NOMO-1 treated with DMSO at 0.1 percent for 48 hours (cell line): ENCODE data around the gene PROP1.
"Not testable (repeated sequence)": the region's sequence is repeated elsewhere in the genome, so short reads cannot be mapped to it uniquely, and the experiment has no call there.

Experiments used
- DNase-seq: peaks from one replicate; lab custom pipeline; 2025; ENCODE audit not compliant: unreplicated experiment; lab: John Stamatoyannopoulos, UW

Gene PROP1

DNA sequence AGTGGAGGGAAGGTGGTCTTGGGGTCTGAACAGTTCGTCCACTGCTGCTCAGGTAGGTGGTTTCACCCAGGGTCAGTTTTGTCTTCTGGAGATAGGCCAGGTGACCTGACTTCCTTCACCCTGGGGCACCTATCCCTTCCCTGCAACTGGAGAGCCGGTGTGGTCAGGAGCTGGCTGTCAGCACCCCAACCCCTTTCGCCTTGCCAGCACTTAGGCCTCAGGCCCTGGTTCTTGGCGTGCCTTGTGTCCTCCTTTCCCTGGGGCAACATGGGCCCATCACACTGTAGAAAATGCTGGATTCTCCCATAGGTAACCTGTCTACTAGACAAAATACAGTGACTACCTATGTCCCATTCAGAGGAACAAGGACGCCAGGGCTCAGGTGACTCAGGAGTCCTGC lies 13.1 kb downstream of the PROP1 start:
- no peak for DNase-seq

GRCh38 chr5:177982072-177982727 lies 13.8 kb downstream of the PROP1 start:
- DNase-seq = no peak

DNA sequence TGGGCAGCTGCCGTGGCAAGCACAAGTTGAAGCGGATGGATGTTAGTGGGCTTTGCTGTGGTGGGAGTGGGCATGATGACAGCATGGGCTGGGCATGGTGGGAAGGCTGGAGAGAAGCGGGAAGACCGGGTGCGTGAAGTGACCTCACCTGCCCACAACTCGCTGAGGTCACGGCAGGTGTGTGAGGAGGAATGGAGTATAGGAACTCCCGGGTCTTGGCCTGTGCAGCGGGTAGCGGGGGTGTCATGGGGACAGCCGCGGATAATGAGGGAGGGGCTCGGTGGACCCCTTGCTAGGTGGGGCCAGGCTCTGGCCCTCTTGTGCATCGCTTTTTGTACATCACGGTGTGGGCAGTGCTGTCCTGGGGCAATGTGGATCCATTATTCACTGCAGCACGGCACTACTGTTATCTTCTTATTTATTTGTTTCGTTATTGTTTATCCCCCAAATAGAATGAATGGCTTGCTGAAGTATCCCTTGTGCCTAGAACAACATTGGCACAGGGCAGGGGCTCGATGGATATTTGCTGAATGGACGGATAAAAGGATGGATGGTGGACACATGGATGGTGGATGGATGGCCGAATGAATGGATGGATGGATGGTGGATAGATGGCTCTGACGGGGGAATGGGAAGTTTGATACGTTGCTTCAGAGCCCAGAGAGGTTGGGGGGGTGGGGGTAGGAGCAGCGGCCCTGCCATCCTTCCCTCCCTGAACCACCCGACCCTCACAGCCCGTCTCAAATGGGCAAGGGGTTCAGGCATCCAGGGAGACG lies 14.6 kb downstream of the PROP1 start:
- no peak for DNase-seq

DNA sequence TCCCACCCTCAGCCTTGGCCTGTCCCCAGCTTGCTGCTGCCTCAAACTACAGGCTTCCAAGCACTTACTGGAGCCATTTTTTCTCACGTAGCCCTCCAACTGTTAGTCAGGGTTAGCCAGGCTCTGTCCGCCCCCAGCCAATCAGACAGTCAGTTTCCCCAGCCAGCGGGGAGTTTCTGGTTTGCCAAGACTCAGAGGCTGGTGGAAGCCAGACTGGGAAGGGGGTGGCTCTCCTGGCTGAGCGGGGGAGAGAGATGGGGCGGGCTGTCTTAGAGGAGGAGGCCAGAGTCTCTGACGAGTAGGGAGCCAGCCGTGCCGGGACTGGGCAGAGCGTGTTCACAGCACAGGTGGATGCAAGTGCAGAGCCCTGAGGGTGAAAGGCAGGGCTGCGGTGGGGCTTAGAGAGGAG lies 15.3 kb downstream of the PROP1 start:
- no peak for DNase-seq

DNA sequence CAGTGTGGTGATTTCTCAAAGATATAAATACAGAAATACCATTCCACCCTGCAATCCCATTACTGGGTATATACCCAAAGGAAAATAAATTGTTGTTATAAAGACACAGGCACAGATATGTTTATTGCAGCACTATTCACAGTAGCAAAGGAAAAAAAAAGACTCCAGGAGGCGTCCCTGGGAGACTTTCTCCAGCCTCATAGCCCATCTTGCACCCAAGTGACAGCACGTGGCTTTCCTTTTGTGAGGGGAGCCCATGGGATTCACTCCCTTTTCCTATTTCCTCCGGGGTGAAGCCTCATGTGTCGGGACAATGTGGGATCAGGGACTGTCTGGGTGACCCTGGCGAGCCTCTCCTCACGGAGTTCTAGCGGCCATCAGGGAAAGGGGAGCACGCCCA lies 18.4 kb downstream of the PROP1 start:
- not testable (repeated sequence) for DNase-seq

- DNase-seq = no peak
Observed at GRCh38 chr5:177973066-177973635, 22.9 kb downstream of the PROP1 start.

DNA sequence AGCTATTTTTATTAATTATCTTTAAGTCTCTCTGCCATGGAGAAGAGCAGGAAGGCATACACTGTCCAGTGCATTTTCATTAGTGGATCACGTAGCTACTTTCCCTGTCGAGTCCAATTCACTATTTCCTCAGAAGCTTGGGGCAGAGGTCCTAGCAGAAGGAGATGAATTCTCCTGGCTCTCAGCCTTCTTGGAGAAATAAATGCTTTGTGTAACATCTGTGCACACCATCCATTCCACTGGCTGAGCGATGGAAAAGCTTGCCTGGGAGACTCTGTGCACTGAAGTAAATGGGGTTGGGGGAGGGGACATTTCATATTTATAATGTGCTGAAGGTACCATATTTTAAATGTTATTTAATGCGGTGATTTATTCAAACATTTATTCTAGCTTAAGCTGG lies 23.4 kb downstream of the PROP1 start:
- DNase-seq = no peak

DNA sequence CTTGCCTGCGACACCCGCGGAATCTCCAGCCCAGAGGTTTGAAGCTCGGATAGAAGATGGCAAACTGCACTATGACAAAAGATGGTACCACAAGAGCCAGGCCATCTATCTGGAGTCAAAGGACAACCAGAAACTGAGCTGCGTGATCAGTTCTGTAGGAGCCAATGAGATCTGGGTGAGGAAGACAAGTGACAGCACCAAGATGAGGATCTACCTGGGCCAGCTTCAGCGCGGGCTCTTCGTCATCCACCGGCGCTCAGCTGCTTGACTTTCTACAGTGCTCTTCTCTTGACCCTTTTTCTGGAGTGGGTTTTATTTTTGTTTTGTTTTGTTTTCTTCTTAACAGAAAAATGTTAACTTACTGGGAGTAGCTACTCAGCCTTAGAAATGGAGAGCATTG lies 24.0 kb downstream of the PROP1 start:
- DNase-seq = not testable (repeated sequence)

GRCh38 chr5:177968661-177969211 lies 27.3 kb downstream of the PROP1 start:
- DNase-seq = no peak

DNA sequence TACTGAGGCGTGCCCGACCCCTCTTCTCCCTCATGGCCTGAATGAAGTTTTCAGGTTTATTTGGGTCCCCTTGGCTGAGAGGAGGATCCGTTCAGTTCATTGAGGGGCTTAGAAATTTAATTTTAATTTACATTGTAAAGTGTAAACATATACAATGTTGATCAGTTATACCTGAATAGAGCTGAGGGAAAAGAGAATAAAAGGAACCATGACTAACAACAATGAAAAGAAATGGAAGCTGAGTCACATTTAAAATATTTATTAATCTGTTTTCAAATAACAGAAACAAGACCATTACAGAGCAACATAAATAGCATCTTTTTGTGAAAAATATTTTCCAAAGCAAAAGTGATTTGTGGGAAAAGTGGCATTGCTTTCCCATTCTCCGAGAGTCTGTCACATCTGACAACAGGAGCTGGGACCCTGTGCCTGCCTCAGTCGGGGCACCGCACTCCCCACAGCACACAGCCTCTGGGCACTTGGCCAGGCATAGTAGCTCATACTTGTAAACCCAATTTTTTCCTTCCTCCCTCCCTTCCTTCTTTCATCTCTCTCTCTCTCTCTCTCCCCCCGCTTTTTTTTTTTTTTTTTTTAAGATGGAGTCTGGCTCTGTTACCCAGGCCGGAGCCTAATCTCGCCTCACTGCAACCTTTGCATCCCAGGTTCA lies 28.7 kb downstream of the PROP1 start:
- no peak for DNase-seq

DNA sequence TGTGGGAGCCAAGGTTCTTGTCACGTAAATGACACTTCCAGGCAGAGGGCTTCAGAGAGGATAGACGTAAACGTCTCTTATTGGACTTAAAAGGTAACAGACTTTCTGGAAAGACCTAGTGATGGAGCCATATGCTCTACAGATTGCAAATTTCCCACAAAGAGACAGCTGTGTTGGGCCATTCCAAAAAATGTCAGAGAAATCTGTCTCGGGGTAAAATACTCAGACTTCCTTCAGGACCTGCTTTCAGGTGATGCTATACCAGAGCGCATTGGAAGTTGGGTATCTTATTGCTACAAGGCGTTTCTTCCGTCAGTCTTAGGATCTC lies 29.2 kb downstream of the PROP1 start:
- DNase-seq = no peak

DNA sequence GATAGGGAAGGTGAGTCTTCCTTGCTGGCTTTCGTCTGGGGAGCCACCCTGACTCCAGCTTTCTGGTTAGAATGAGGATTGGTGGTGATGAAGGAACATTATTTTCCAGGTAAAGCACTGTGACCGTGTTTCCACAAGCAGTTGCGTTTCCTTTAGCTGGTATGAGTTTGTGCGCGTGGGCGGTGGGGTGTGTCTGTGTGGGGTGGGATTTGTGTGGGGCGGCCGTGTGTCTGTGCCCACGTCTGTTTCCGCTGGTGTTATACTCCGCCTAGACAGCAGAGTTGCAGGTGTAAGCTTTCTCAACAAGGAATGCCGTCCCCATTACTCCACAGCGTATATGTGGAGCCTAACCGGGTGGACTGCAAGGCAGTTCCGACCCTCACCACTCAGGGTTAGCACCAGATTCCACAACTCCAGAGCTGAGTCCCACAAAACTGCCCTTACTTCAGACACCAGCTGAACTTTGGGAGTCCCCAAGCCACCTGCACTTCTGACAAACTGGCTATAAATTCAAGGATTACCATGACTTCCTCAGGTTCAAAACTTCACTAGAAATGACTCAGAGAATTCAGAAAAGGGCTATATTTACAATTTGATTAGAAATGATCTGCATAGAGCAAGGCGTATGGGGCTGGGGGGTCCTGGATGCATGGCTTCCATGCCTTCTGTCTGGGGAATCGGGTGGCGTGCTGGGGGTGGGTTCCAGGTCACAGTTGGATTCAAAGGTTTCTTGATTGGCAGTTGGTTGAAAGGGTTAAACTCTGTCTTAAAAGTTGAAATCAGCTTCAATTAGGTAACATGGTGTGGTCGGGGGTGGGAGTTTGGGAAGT lies 29.8 kb downstream of the PROP1 start:
- no peak for DNase-seq

DNA sequence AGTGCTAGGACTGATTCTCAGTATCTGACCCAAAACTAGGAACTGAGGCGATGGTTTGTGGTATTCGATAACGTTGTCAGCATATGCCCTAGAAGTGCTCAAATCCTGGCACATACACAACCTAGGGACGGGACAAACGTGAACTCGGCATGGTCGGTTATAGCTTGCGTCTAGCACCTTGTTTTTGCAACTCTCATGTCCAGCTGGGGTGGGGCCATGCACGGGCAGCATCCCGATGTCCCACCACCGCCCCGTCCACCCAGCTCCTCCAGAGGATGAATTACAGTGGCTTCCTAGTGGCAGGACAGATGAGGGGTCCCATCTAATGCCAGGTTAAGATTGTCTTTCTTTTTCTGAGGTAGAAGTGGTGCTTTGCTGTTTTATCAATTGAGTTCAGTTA lies 31.6 kb downstream of the PROP1 start:
- DNase-seq = no peak

GRCh38 chr5:177963966-177964365 lies 32.1 kb downstream of the PROP1 start:
- no peak for DNase-seq

- no peak for DNase-seq
Observed at GRCh38 chr5:177959315-177959714, 36.7 kb downstream of the PROP1 start.

GRCh38 chr5:177958696-177959095 lies 37.3 kb downstream of the PROP1 start:
- no peak for DNase-seq

DNA sequence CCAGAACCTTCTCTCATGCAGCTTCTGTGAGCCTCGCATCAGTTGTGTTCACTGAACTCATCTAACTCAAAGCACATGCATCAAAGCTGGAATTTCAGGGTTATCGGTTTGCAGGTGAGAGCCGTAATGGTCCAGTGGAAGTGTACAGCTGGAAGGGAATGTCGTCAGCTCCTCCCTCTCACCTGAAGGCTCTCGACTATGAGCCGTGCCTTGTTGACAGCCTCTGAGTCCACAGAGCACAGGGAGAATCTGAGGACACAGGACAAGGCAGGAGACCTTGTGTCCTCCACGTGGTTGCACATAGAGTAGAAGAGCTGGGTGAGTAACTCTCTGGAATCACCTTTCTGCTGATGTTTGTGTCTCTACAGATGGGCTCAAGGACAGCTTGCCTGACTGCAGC lies 38.8 kb downstream of the PROP1 start:
- DNase-seq = no peak

- DNase-seq = not testable (repeated sequence)
Observed at GRCh38 chr5:177953101-177953500, 42.9 kb downstream of the PROP1 start.

DNA sequence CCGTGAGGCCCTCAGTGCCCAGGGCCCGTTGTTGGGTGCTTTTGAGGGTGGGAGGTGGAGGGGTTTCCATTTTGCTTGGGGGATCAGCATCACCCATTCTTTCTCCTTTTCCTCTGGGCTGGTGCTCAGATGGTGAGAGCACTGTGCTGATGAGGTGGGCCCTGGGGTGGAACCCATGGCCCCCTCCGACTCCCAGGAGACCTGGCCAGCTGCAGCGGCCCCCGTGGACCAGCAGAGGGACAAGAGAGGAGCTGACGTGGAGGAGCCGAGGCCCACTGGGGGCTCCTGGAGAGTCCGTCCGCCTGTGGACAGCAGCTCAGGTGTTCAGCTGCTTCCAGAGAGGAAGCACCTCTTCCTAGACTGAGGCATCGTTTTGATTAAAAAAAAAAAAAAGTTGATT lies 46.4 kb downstream of the PROP1 start:
- not testable (repeated sequence) for DNase-seq

GRCh38 chr5:177949065-177949464 lies 47.0 kb downstream of the PROP1 start:
- not testable (repeated sequence) for DNase-seq

GRCh38 chr5:177947912-177948311 lies 48.1 kb downstream of the PROP1 start:
- not testable (repeated sequence) for DNase-seq
